IMR-90 (cell line): ENCODE results near the gene DHRSX. TPM values are rescaled to one million over a fixed set of nuclear protein-coding genes. Genes with fewer than 3 reads are reported as not detected.

Source experiments
- ATAC-seq: fragments of 200-7000 bp; cut with Tn5 transposase; 2 replicates; pipeline ENCODE4 v1.9.1; 2020; ENCODE audit warnings: low read depth, mild to moderate bottlenecking, moderate library complexity
- BruUV-seq: library from RNA; stranded (reverse); fragments of 400-500 nt; replicated peaks from 2 replicates; lab custom pipeline; 2021; lab: Mats Ljungman, UMichigan
- CTCF ChIA-PET: fragments of 300-600 bp; formaldehyde crosslinking; extraction: SDS; loops from one replicate; lab custom pipeline; 2021; ENCODE audit warnings: antibody characterized with exemption; lab: Yijun Ruan, JAX
- POLR2A ChIA-PET: fragments of 300-600 bp; sonication (Branson Sonifier 250); formaldehyde crosslinking; loops from one replicate; lab custom pipeline; 2022; ENCODE audit warnings: antibody characterized with exemption; ENCODE audit not compliant: unreplicated experiment; lab: Charles Lee
- DNase-seq: peaks from one replicate; pipeline ENCODE4 v3.0.0; 2013
- H2AFZ ChIP-seq: replicated peaks from 2 replicates; pipeline ENCODE3; 2013; ENCODE audit warnings: low read length, mild to moderate bottlenecking; ENCODE audit not compliant: poor library complexity
- H2AK5ac ChIP-seq: 2 replicates; pipeline ENCODE4 v1.6.1; 2013; ENCODE audit warnings: low read depth, low read length, inconsistent platforms
- H2AK9ac ChIP-seq: replicated peaks from 2 replicates; pipeline ENCODE3; 2013; ENCODE audit warnings: mild to moderate bottlenecking, low read depth, low read length, moderate library complexity; ENCODE audit not compliant: poor library complexity
- H2BK120ac ChIP-seq: 2 replicates; pipeline ENCODE4 v1.6.1; 2013; ENCODE audit warnings: low read depth, low read length, inconsistent platforms
- H2BK15ac ChIP-seq: 3 replicates; pipeline ENCODE4 v1.6.1; 2013; ENCODE audit warnings: low read depth, low read length, inconsistent platforms
- H2BK20ac ChIP-seq: 2 replicates; pipeline ENCODE4 v1.6.1; 2013; ENCODE audit warnings: low read depth, mild to moderate bottlenecking, inconsistent platforms, low read length, moderate library complexity
- H2BK5ac ChIP-seq: 2 replicates; pipeline ENCODE4 v1.6.1; 2013; ENCODE audit warnings: mild to moderate bottlenecking, low read depth, low read length, inconsistent platforms; ENCODE audit not compliant: poor library complexity, severe bottlenecking
- H3K14ac ChIP-seq: replicated peaks from 2 replicates; pipeline ENCODE4 v1.6.1; 2013; ENCODE audit warnings: low read depth, low read length, inconsistent platforms
- H3K18ac ChIP-seq: 2 replicates; pipeline ENCODE4 v1.6.1; 2013; ENCODE audit warnings: low read depth, low read length, control low read depth
- H3K23ac ChIP-seq: 2 replicates; pipeline ENCODE4 v1.6.1; 2013; ENCODE audit warnings: low read depth, low read length, inconsistent platforms
- H3K27ac ChIP-seq: 2 replicates; pipeline ENCODE4 v1.5.1; 2013; ENCODE audit warnings: mild to moderate bottlenecking, control low read depth, low read length; ENCODE audit not compliant: insufficient read depth
- H3K27me3 ChIP-seq: 2 replicates; pipeline ENCODE4 v1.6.1; 2013; ENCODE audit warnings: low read length; ENCODE audit not compliant: control insufficient read depth, insufficient read depth
- H3K36me3 ChIP-seq: 2 replicates; pipeline ENCODE4 v1.6.1; 2013; ENCODE audit warnings: low read length, mixed read lengths; ENCODE audit not compliant: control insufficient read depth, insufficient read depth
- H3K4ac ChIP-seq: 2 replicates; pipeline ENCODE4 v1.6.1; 2013; ENCODE audit warnings: low read depth, low read length, inconsistent platforms
- H3K4me1 ChIP-seq: 2 replicates; pipeline ENCODE4 v1.6.1; 2013; ENCODE audit warnings: low read length, mixed read lengths; ENCODE audit not compliant: control insufficient read depth, insufficient read depth
- H3K4me2 ChIP-seq: 2 replicates; pipeline ENCODE4 v1.6.1; 2013; ENCODE audit warnings: low read depth, mild to moderate bottlenecking, control low read depth, low read length, moderate library complexity
- H3K4me3 ChIP-seq: 2 replicates; pipeline ENCODE4 v1.5.1; 2013; ENCODE audit warnings: low read depth, mild to moderate bottlenecking, control low read depth, low read length, moderate library complexity; ENCODE audit not compliant: insufficient read depth
- H3K56ac ChIP-seq: 2 replicates; pipeline ENCODE4 v1.6.1; 2013; ENCODE audit warnings: low read length, inconsistent platforms; ENCODE audit not compliant: insufficient read depth; ENCODE audit errors: extremely low read depth
- H3K79me1 ChIP-seq, 2 experiments: 2 replicates each; pipeline ENCODE4 v1.6.1; 2013; ENCODE audit warnings: low read length in 2 of 2, inconsistent platforms in 1 of 2, low read depth in 1 of 2
- H3K9ac ChIP-seq: 2 replicates; pipeline ENCODE4 v1.6.1; 2013; ENCODE audit warnings: low read depth, low read length, control low read depth
- H3K9me1 ChIP-seq: 2 replicates; pipeline ENCODE4 v1.6.1; 2013; ENCODE audit warnings: low read length, inconsistent platforms; ENCODE audit not compliant: insufficient read depth
- H3K9me3 ChIP-seq: 2 replicates; pipeline ENCODE4 v1.6.1; 2013; ENCODE audit warnings: low read length; ENCODE audit not compliant: control insufficient read depth, insufficient read depth
- H4K20me1 ChIP-seq: 2 replicates; pipeline ENCODE4 v1.6.1; 2013; ENCODE audit warnings: low read length, inconsistent platforms; ENCODE audit not compliant: insufficient read depth
- H4K5ac ChIP-seq: 2 replicates; pipeline ENCODE4 v1.6.1; 2013; ENCODE audit warnings: mild to moderate bottlenecking, low read depth, low read length, control low read depth
- H4K8ac ChIP-seq, 2 experiments: 2 replicates each; pipeline ENCODE4 v1.6.1; 2013; ENCODE audit warnings: low read depth in 2 of 2, low read length in 2 of 2, control low read depth in 1 of 2, inconsistent platforms in 1 of 2
- H4K91ac ChIP-seq: 2 replicates; pipeline ENCODE4 v1.6.1; 2013; ENCODE audit warnings: low read depth, low read length, inconsistent platforms; ENCODE audit not compliant: insufficient read depth
- BHLHE40 ChIP-seq: fragments of 150-350 bp; IDR thresholded peaks from 2 replicates; pipeline ENCODE4 v1.6.1; 2016; ENCODE audit warnings: mild to moderate bottlenecking, low read depth, low read length
- CEBPB ChIP-seq: IDR thresholded peaks from 2 replicates; pipeline ENCODE4 v1.6.1; 2012; ENCODE audit warnings: low read depth, low read length, improper control_type of control experiment
- CHD1 ChIP-seq: IDR thresholded peaks from 2 replicates; pipeline ENCODE4 v1.6.1; 2012; ENCODE audit warnings: low read depth, low read length, improper control_type of control experiment
- FOS ChIP-seq: fragments of 150-350 bp; IDR thresholded peaks from 2 replicates; pipeline ENCODE4 v1.6.1; 2016; ENCODE audit warnings: low read depth, low read length
- MAFK ChIP-seq: IDR thresholded peaks from 2 replicates; pipeline ENCODE4 v1.6.1; 2012; ENCODE audit warnings: low read depth, low read length, improper control_type of control experiment
- MAZ ChIP-seq: IDR thresholded peaks from 2 replicates; pipeline ENCODE4 v1.6.1; 2012; ENCODE audit warnings: low read depth, mild to moderate bottlenecking, low read length, improper control_type of control experiment, moderate library complexity, borderline replicate concordance
- MXI1 ChIP-seq: IDR thresholded peaks from 2 replicates; pipeline ENCODE4 v1.6.1; 2012; ENCODE audit warnings: low read depth, mild to moderate bottlenecking, low read length, moderate library complexity, borderline replicate concordance
- NFE2L2 ChIP-seq: fragments of 150-350 bp; IDR thresholded peaks from 2 replicates; pipeline ENCODE4 v1.6.1; 2016; ENCODE audit warnings: low read depth, mild to moderate bottlenecking, low read length
- POLR2A ChIP-seq: IDR thresholded peaks from 2 replicates; pipeline ENCODE4 v1.6.1; 2012; ENCODE audit warnings: mild to moderate bottlenecking, low read depth, low read length
- RAD21 ChIP-seq: IDR thresholded peaks from 2 replicates; pipeline ENCODE4 v1.6.1; 2012; ENCODE audit warnings: low read length, improper control_type of control experiment
- RCOR1 ChIP-seq: IDR thresholded peaks from 2 replicates; pipeline ENCODE4 v1.6.1; 2012; ENCODE audit warnings: mild to moderate bottlenecking, low read length, improper control_type of control experiment; ENCODE audit not compliant: insufficient replicate concordance
- RFX5 ChIP-seq: IDR thresholded peaks from 2 replicates; pipeline ENCODE4 v1.8.0; 2012; ENCODE audit warnings: low read depth, mild to moderate bottlenecking, low read length, moderate library complexity
- SMC3 ChIP-seq: fragments of 150-350 bp; IDR thresholded peaks from 2 replicates; pipeline ENCODE4 v1.6.1; 2016; ENCODE audit warnings: low read depth, mild to moderate bottlenecking, antibody characterized with exemption, low read length, moderate library complexity
- WGBS, 2 experiments: methylation state at CpG; one replicate each; pipeline versions ENCODE4 v1.1.5 to v1.1.7; 2013; ENCODE audit warnings: missing lambda C conversion rate in 2 of 2; ENCODE audit not compliant: insufficient read length in 1 of 2; ENCODE audit errors: extremely low coverage in 2 of 2; 5-methylcytosine and 5-hydroxymethylcytosine counted together
- dilution Hi-C: fragments of 300-500 bp; cut with HindIII; formaldehyde crosslinking; loops from one replicate; pipeline ENCODE4 v1.14.3; 2018; ENCODE audit warnings: low sequenced_read_pairs; ENCODE audit not compliant: unreplicated experiment
- in situ Hi-C: fragments of 300-500 bp; cut with MboI; formaldehyde crosslinking; loops from 3 replicates; pipeline ENCODE4 v1.14.3; 2019; ENCODE audit warnings: low sequenced_read_pairs, inconsistent platforms, mixed read lengths
- intact Hi-C: fragments of 100-400 bp; cut with micrococcal nuclease; formaldehyde crosslinking; loops from 2 replicates; pipeline ENCODE4 v1.10.0; 2022
- polyA plus RNA-seq, 3 experiments: library from polyadenylated mRNA; depleted of rRNA; stranded (reverse); fragments of >200 nt; gene quantifications; 2 replicates each; pipeline ENCODE4 v1.2.3, GENCODE V29; 2012; ENCODE audit warnings: low replicate concordance in 1 of 3
- total RNA-seq: library from RNA; depleted of rRNA; stranded (reverse); fragments of >200 nt; gene quantifications from 2 replicates; pipeline ENCODE4 v1.2.3, GENCODE V29; 2012
- TF ChIP-seq, protein P1 (sequence below): fragments of 150-350 bp; IDR thresholded peaks from 2 replicates; pipeline ENCODE4 v1.6.1; 2017; ENCODE audit warnings: mild to moderate bottlenecking, antibody characterized with exemption, low read length, low read depth
- TF ChIP-seq, protein P2 (sequence below): fragments of 150-350 bp; IDR thresholded peaks from 2 replicates; pipeline ENCODE4 v1.6.1; 2016; ENCODE audit warnings: low read depth, mild to moderate bottlenecking, low read length, moderate library complexity, borderline replicate concordance
- TF ChIP-seq, protein P3 (sequence below): conservative IDR thresholded peaks from 2 replicates; pipeline ENCODE4 v1.5.1; 2012; ENCODE audit warnings: mild to moderate bottlenecking, low read depth, low read length, improper control_type of control experiment

DHRSX gene
- total and polyA plus RNA-seq, 2 of the 4 experiments (the other 2 are of a cell fraction), result 26.2 to 38.0 TPM

DNA sequence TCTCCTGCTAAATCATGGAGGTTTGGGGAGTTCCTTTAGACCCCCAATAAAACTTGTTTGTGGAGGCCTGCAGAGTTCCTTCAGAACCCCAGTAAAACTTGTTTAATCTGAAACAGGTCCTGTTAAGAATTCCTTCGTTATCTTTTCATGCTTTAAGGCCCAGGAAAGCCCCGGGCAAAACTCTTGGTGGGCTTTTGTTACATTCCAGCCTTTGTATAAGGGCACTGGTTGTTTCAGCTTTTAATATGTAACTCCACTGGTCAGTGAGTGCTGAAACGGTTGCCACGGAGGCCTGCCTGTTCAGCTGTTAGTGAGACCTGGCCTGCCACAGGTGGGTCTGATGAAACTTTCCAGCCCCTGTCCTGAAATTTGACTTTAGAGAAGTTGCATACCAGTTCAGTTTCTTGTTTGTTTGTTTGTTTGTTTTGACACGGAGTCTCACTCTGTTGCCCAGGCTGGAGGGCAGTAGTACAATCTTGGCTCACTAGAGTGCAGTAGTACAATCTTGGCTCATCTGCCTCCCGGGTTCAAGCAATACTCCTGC lies 12.4 kb upstream of the DHRSX start:
- no TSS peak for BruUV-seq

More for the DNA sequence above, 12.4 kb upstream of the DHRSX start:
- intact Hi-C loops, result no loop called here
- Histone ChIP-seq H2AFZ (no peak overlapping the region), H4K91ac (no peak overlapping the region), H3K4me3 (no peak overlapping the region), H2AK9ac (no peak overlapping the region), H2AK5ac (no peak overlapping the region), H3K9ac (no peak overlapping the region), H3K36me3 (no peaks in the 10 kb centered on the region), H3K4ac (no peak overlapping the region), H4K20me1 (no peaks in the 10 kb centered on the region), H2BK120ac (no peak overlapping the region), H2BK5ac (no peak overlapping the region), H3K9me3 (no peaks in the 10 kb centered on the region), H4K5ac (no peak overlapping the region), H4K8ac (no peak overlapping the region), H3K79me1 (no peaks in the 10 kb centered on the region), H3K4me1 (no peaks in the 10 kb centered on the region), H3K23ac (no peak overlapping the region), H3K18ac (no peak overlapping the region), H3K14ac (no peak overlapping the region), H3K9me1 (no peaks in the 10 kb centered on the region), H3K27ac (no peak overlapping the region), H3K56ac (no peak overlapping the region), H3K27me3 (peaks cover 8% of the 10 kb centered on the region), H2BK15ac (no peak overlapping the region), H3K4me2 (no peak overlapping the region), H2BK20ac (no peak overlapping the region)
- POLR2A ChIA-PET, result no interaction called here
- 53% methylated on average over 2 of the region's 6 CpGs; no CpG with 5 or more reads in 1 of the 2 experiments for WGBS, 2 experiments
- dilution Hi-C loops, result no loop called here
- DNase-seq (no peak), ATAC-seq (no peak)
- in situ Hi-C loops, result no loop called here
- CTCF ChIA-PET, result no interaction called here
- no peak for TF ChIP-seq MXI1
- TF ChIP-seq MAZ, result no peak
- no peak for TF ChIP-seq NFE2L2
- no peak for TF ChIP-seq CEBPB
- TF ChIP-seq FOS, result no peak
- TF ChIP-seq CHD1, result no peak
- no peak for TF ChIP-seq MAFK
- TF ChIP-seq RFX5, result no peak
- no peak for TF ChIP-seq RAD21
- no peak for TF ChIP-seq POLR2A
- TF ChIP-seq SMC3, result no peak
- TF ChIP-seq RCOR1, result no peak
- TF ChIP-seq, protein P1, sequence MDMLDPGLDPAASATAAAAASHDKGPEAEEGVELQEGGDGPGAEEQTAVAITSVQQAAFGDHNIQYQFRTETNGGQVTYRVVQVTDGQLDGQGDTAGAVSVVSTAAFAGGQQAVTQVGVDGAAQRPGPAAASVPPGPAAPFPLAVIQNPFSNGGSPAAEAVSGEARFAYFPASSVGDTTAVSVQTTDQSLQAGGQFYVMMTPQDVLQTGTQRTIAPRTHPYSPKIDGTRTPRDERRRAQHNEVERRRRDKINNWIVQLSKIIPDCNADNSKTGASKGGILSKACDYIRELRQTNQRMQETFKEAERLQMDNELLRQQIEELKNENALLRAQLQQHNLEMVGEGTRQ, result no peak
- TF ChIP-seq, protein P2, sequence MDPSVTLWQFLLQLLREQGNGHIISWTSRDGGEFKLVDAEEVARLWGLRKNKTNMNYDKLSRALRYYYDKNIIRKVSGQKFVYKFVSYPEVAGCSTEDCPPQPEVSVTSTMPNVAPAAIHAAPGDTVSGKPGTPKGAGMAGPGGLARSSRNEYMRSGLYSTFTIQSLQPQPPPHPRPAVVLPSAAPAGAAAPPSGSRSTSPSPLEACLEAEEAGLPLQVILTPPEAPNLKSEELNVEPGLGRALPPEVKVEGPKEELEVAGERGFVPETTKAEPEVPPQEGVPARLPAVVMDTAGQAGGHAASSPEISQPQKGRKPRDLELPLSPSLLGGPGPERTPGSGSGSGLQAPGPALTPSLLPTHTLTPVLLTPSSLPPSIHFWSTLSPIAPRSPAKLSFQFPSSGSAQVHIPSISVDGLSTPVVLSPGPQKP, result no peak
- TF ChIP-seq, protein P3, sequence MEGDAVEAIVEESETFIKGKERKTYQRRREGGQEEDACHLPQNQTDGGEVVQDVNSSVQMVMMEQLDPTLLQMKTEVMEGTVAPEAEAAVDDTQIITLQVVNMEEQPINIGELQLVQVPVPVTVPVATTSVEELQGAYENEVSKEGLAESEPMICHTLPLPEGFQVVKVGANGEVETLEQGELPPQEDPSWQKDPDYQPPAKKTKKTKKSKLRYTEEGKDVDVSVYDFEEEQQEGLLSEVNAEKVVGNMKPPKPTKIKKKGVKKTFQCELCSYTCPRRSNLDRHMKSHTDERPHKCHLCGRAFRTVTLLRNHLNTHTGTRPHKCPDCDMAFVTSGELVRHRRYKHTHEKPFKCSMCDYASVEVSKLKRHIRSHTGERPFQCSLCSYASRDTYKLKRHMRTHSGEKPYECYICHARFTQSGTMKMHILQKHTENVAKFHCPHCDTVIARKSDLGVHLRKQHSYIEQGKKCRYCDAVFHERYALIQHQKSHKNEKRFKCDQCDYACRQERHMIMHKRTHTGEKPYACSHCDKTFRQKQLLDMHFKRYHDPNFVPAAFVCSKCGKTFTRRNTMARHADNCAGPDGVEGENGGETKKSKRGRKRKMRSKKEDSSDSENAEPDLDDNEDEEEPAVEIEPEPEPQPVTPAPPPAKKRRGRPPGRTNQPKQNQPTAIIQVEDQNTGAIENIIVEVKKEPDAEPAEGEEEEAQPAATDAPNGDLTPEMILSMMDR, result no peak
- TF ChIP-seq BHLHE40, result no peak
